Endometrial microvascular endothelial cells (primary cell): ENCODE data around the gene OR6A2. TPM values are rescaled to one million over a fixed set of nuclear protein-coding genes. Genes with fewer than 3 reads are reported as not detected.
"Not testable (repeated sequence)": the region's sequence is repeated elsewhere in the genome, so short reads cannot be mapped to it uniquely, and the experiment has no call there.

Experiments
- in situ Hi-C: cut with HindIII; loops from 2 replicates; pipeline ENCODE4 v1.10.0; 2017; ENCODE audit warnings: low sequenced_read_pairs, low pct_unique_long_range_greater_than_20kb; ENCODE audit errors: inconsistent ontology term
- total RNA-seq: library from RNA; depleted of rRNA; stranded (reverse); fragments of >200 nt; gene quantifications from one replicate; pipeline ENCODE4 v1.2.3, GENCODE V29; 2015; ENCODE audit errors: inconsistent ontology term

The OR6A2 gene
- 0.09 TPM for total RNA-seq

GRCh38 chr11:6799402-6799801 is at the start of gene OR6A2:
Gene OR6A2, minus strand, starts transcription at chr11:6799689. Its CDS starts 3,981 bp downstream, at chr11:6795708.
- in situ Hi-C loops, result no loop called here

- in situ Hi-C loops, result no loop called here
Measured at GRCh38 chr11:6845383-6845782, 45.9 kb upstream of the OR6A2 start, which contains the start of gene OR10A5. Gene OR10A5, plus strand, starts transcription at chr11:6845683. Its CDS starts 0 bp downstream, at chr11:6845683.

- in situ Hi-C loops, result no loop called here
Measured at GRCh38 chr11:6844356-6844755, 44.9 kb upstream of the OR6A2 start.

GRCh38 chr11:6843670-6844069 is 44.2 kb upstream of the OR6A2 start:
- in situ Hi-C loops, result no loop called here

- in situ Hi-C loops, result no loop called here
Measured at GRCh38 chr11:6841694-6842093, 42.2 kb upstream of the OR6A2 start.

- in situ Hi-C loops, result no loop called here
Measured at GRCh38 chr11:6834021-6834420, 34.5 kb upstream of the OR6A2 start.

GRCh38 chr11:6833356-6833755 is 33.9 kb upstream of the OR6A2 start:
- in situ Hi-C loops, result no loop called here

- in situ Hi-C loops, result no loop called here
Measured at GRCh38 chr11:6828103-6828502, 28.6 kb upstream of the OR6A2 start.

- in situ Hi-C loops, result no loop called here
Measured at GRCh38 chr11:6825231-6825744, 25.8 kb upstream of the OR6A2 start.

- in situ Hi-C loops, result no loop called here
Measured at GRCh38 chr11:6824136-6824823, 24.8 kb upstream of the OR6A2 start.

GRCh38 chr11:6818967-6819366 is 19.5 kb upstream of the OR6A2 start:
- in situ Hi-C loops, result no loop called here

- in situ Hi-C loops, result no loop called here
Measured at GRCh38 chr11:6817694-6818093, 18.2 kb upstream of the OR6A2 start.

- in situ Hi-C loops, result no loop called here
Measured at GRCh38 chr11:6813656-6814055, 14.2 kb upstream of the OR6A2 start.

- in situ Hi-C loops, result no loop called here
Measured at GRCh38 chr11:6812390-6813005, 13.0 kb upstream of the OR6A2 start.

GRCh38 chr11:6801075-6801474 is 1.6 kb upstream of the OR6A2 start:
- in situ Hi-C loops, result not testable (repeated sequence)

- in situ Hi-C loops, result no loop called here
Measured at GRCh38 chr11:6794639-6795038, 4.8 kb downstream of the OR6A2 start.

- in situ Hi-C loops, result no loop called here
Measured at GRCh38 chr11:6790546-6790945, 8.9 kb downstream of the OR6A2 start.

GRCh38 chr11:6782720-6783119 is 16.8 kb downstream of the OR6A2 start, which contains the start of gene OR2AG1:
Gene OR2AG1, plus strand, starts transcription at chr11:6783020. Its CDS starts 2,018 bp downstream, at chr11:6785038.
- in situ Hi-C loops, result no loop called here

- in situ Hi-C loops, result no loop called here
Measured at GRCh38 chr11:6780829-6781228, 18.7 kb downstream of the OR6A2 start.

GRCh38 chr11:6778518-6778917 is 21.0 kb downstream of the OR6A2 start:
- in situ Hi-C loops, result no loop called here
